Calu3 (cell line): ENCODE results near the gene NUTM1. TPM values are rescaled to one million over a fixed set of nuclear protein-coding genes. Genes with fewer than 3 reads are reported as not detected.
"Not testable (repeated sequence)": the region's sequence is repeated elsewhere in the genome, so short reads cannot be mapped to it uniquely, and the experiment has no call there.

Experiments used
- BruUV-seq: library from RNA; stranded (reverse); fragments of 400-500 nt; replicated peaks from 2 replicates; lab custom pipeline; 2021; lab: Mats Ljungman, UMichigan
- CTCF ChIA-PET: fragments of 300-600 bp; sonication (Branson Sonifier 250); formaldehyde crosslinking; loops from one replicate; lab custom pipeline; 2022; ENCODE audit warnings: antibody characterized with exemption; lab: Charles Lee
- DNase-seq: peaks from one replicate; pipeline ENCODE4 v3.0.0; 2022
- H3K27ac Mint-ChIP-seq: one replicate; pipeline ENCODE4 v1.8.0; 2022; ENCODE audit warnings: mixed read lengths; ENCODE audit not compliant: unreplicated experiment
- H3K27me3 Mint-ChIP-seq: one replicate; pipeline ENCODE4 v1.8.0; 2022; ENCODE audit warnings: mixed read lengths; ENCODE audit not compliant: unreplicated experiment
- H3K36me3 Mint-ChIP-seq: one replicate; pipeline ENCODE4 v1.8.0; 2022; ENCODE audit warnings: mild to moderate bottlenecking, moderate library complexity, mixed read lengths; ENCODE audit not compliant: insufficient read depth, unreplicated experiment
- H3K4me1 Mint-ChIP-seq: one replicate; pipeline ENCODE4 v1.8.0; 2022; ENCODE audit warnings: mild to moderate bottlenecking, low read depth, mixed read lengths; ENCODE audit not compliant: unreplicated experiment
- H3K4me3 Mint-ChIP-seq: one replicate; pipeline ENCODE4 v1.8.0; 2022; ENCODE audit warnings: mild to moderate bottlenecking, low read depth, moderate library complexity, mixed read lengths; ENCODE audit not compliant: unreplicated experiment
- H3K9me3 Mint-ChIP-seq: one replicate; pipeline ENCODE4 v1.8.0; 2022; ENCODE audit warnings: low read depth, mixed read lengths; ENCODE audit not compliant: unreplicated experiment
- CTCF ChIP-seq: fragments of 200-600 bp; IDR thresholded peaks from one replicate; pipeline ENCODE4 v1.8.0; 2022; ENCODE audit warnings: antibody characterized with exemption; ENCODE audit not compliant: unreplicated experiment
- intact Hi-C: fragments of 100-400 bp; cut with micrococcal nuclease; formaldehyde crosslinking; loops from one replicate; pipeline ENCODE4 v1.10.0; 2022; ENCODE audit not compliant: unreplicated experiment
- total RNA-seq: library from RNA; stranded (reverse); gene quantifications from 2 replicates; pipeline ENCODE4 v1.2.3, GENCODE V29; 2022

NUTM1 gene
- total RNA-seq, 1 experiment from 2014 or later: not detected

- no peaks in the 10 kb centered on the region for H3K27me3 Mint-ChIP-seq
- no peak overlapping the region for H3K4me3 Mint-ChIP-seq
- H3K27ac Mint-ChIP-seq: no peak overlapping the region
- peaks cover 7% of the 10 kb centered on the region for H3K4me1 Mint-ChIP-seq
- no peak for DNase-seq
- no peak for TF ChIP-seq CTCF
- H3K9me3 Mint-ChIP-seq: no peaks in the 10 kb centered on the region
- CTCF ChIA-PET: no interaction called here
- intact Hi-C loops: loop anchor here (10.0 kb wide), 1 partner anchor 115 kb away; the partner anchor contains the start of gene EMC4
- peaks cover 17% of the 10 kb centered on the region for H3K36me3 Mint-ChIP-seq
- BruUV-seq: no TSS peak
Measured at GRCh38 chr15:34339946-34340345, 3.2 kb upstream of the NUTM1 start.

DNA sequence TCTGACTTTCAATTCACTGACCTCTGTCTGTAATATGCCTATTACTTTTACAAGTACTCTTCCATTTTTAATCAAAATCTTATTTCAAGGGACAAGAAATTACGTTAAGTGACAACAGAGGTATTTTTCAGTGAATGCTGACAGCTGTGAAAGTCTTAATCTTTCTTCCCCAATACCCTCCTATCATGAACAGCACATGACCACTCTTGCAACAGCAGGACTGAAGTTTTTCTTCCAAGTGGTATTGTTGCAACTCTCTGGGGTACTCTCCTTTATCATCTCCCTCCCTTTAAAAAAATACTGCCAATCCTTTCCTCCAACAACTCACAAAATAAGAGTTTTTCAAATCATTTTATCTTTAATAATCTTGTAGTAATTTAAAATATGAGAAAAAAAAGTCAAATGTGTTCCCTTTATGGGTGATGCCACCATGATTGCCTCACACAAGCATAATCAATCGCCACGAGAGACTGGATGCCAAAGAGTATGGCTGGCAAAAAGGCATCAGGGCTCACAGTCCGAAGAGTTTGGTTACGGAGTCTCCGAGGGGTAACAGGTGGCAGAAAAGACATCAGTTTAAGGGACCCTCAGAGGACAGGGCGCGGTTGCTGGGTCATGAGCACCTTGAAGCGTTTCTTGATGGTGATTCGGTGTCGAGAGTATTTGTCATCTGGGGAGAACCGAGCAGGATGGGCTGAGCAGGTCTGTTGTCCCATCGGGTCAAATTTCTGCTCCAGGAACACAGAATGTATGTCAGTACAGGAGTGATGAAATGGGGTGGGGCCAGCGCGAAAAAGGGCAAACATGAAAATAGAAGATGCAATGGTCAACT lies 1.5 kb upstream of the NUTM1 start:
- intact Hi-C loops: loop anchor here (2.0 kb wide), 1 partner anchor 27 kb away; no protein-coding TSS in a partner anchor
- BruUV-seq: TSS peak; percentile 67
- Mint-ChIP-seq H3K9me3 (no peaks in the 10 kb centered on the region), H3K36me3 (peaks cover 17% of the 10 kb centered on the region), H3K27me3 (no peaks in the 10 kb centered on the region), H3K4me3 (no peak overlapping the region), H3K27ac (no peak overlapping the region), H3K4me1 (no peaks in the 10 kb centered on the region)
- TF ChIP-seq CTCF: no peak
- CTCF ChIA-PET: no interaction called here
- DNase-seq: no peak

DNA sequence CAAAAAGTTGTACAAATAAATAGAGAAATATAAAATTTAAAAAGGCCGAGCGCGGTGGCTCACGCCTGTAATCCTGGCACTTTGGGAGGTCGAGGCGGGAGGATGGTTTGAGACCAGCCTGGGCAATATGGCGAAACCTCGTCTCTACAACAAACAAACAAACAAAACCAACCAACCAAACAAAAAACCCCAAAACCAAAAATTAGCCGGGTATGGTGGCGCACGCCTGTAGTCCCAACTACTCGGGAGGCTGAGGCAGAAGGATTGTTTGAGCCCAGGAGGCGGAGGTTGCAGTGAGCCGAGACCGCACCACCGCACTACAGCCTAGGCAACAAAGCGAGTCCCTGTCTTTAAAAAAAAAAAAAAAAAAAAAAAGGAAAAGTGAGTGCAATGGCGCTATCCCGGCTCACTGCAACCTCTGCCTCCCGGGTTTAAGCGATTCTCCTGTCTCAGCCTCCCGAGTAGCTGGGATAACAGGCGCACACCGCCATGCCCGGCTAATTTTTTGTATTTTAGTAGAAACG lies 840 bp upstream of the NUTM1 start:
- CTCF ChIA-PET: interaction anchor here (0.7 to 1.1 kb wide), 2 partner anchors 18 to 457 kb away, joined by 4 to 8 read pairs; no protein-coding TSS in a partner anchor
- not testable (repeated sequence) for H3K9me3 Mint-ChIP-seq, DNase-seq, BruUV-seq, H3K27me3 Mint-ChIP-seq, H3K4me1 Mint-ChIP-seq, H3K27ac Mint-ChIP-seq, H3K4me3 Mint-ChIP-seq
- intact Hi-C loops: loop anchor here (2.0 kb wide), 1 partner anchor 27 kb away; no protein-coding TSS in a partner anchor
- H3K36me3 Mint-ChIP-seq: peaks cover 10% of the 10 kb centered on the region

- no peaks in the 10 kb centered on the region for H3K36me3 Mint-ChIP-seq
- CTCF ChIA-PET: no interaction called here
- BruUV-seq: no TSS peak
- no peaks in the 10 kb centered on the region for H3K9me3 Mint-ChIP-seq
- no peaks in the 10 kb centered on the region for H3K4me1 Mint-ChIP-seq
- no peak overlapping the region for H3K27ac Mint-ChIP-seq
- H3K27me3 Mint-ChIP-seq: no peaks in the 10 kb centered on the region
- DNase-seq: no peak
- TF ChIP-seq CTCF: no peak
- intact Hi-C loops: no loop called here
- no peak overlapping the region for H3K4me3 Mint-ChIP-seq
Measured at GRCh38 chr15:34347951-34348638, 5.0 kb downstream of the NUTM1 start.
